Smooth muscle cell (in vitro differentiated cells): ENCODE measurements around the gene SLC16A2. TPM values are rescaled to one million over a fixed set of nuclear protein-coding genes. Genes with fewer than 3 reads are reported as not detected.
A peak's percentile ranks its signal among the peaks of the same experiment; 100 is the strongest.

Source experiments
- DNase-seq: peaks from one replicate; lab custom pipeline; 2025; ENCODE audit not compliant: unreplicated experiment; lab: John Stamatoyannopoulos, UW
- H2AFZ ChIP-seq: fragments of 200-600 bp; sonication (generic); 2 replicates; pipeline ENCODE4 v1.6.0; 2016; ENCODE audit warnings: antibody characterized with exemption, low read depth, mild to moderate bottlenecking
- H3F3A ChIP-seq: fragments of 200-600 bp; sonication (generic); 2 replicates; pipeline ENCODE4 v1.6.0; 2017; ENCODE audit warnings: antibody characterized with exemption, low read depth
- H3K27ac ChIP-seq: fragments of 200-600 bp; sonication (generic); 2 replicates; pipeline ENCODE4 v1.5.1; 2016; ENCODE audit warnings: low read depth, mild to moderate bottlenecking
- H3K27me3 ChIP-seq: fragments of 200-600 bp; sonication (generic); 2 replicates; pipeline ENCODE4 v1.6.1; 2016; ENCODE audit warnings: low read depth, mild to moderate bottlenecking
- H3K36me3 ChIP-seq: fragments of 200-600 bp; sonication (generic); 2 replicates; pipeline ENCODE4 v1.5.1; 2016; ENCODE audit warnings: low read depth
- H3K4me1 ChIP-seq: fragments of 200-600 bp; sonication (generic); 2 replicates; pipeline ENCODE4 v1.5.1; 2016; ENCODE audit warnings: low read depth
- H3K4me2 ChIP-seq: fragments of 200-600 bp; sonication (generic); 2 replicates; pipeline ENCODE4 v1.6.0; 2016; ENCODE audit warnings: mild to moderate bottlenecking
- H3K4me3 ChIP-seq: fragments of 200-600 bp; sonication (generic); 2 replicates; pipeline ENCODE4 v1.5.1; 2016; ENCODE audit warnings: mild to moderate bottlenecking
- H3K79me2 ChIP-seq: fragments of 200-600 bp; sonication (generic); 2 replicates; pipeline ENCODE4 v1.6.0; 2016; ENCODE audit warnings: low read depth, mild to moderate bottlenecking
- H3K9ac ChIP-seq: fragments of 200-600 bp; sonication (generic); 2 replicates; pipeline ENCODE4 v1.6.0; 2016; ENCODE audit warnings: low read depth
- H3K9me3 ChIP-seq: fragments of 200-600 bp; sonication (generic); replicated peaks from 2 replicates; pipeline ENCODE4 v1.5.1; 2016; ENCODE audit warnings: low read depth
- H4K20me1 ChIP-seq: fragments of 200-600 bp; sonication (generic); 2 replicates; pipeline ENCODE4 v1.6.0; 2016; ENCODE audit warnings: low read depth
- CTCF ChIP-seq: fragments of 200-600 bp; sonication (generic); IDR thresholded peaks from 2 replicates; pipeline ENCODE4 v1.5.1; 2017; ENCODE audit warnings: borderline replicate concordance, mild to moderate bottlenecking, antibody characterized with exemption; ENCODE audit not compliant: insufficient read depth, poor library complexity, severe bottlenecking
- WGBS: methylation state at CpG from one replicate; pipeline ENCODE4 v1.1.7; 2016; ENCODE audit warnings: low lambda C conversion rate; 5-methylcytosine and 5-hydroxymethylcytosine counted together
- polyA plus RNA-seq: library from polyadenylated mRNA; unstranded; fragments of >200 nt; fragmentation: Nextera tagmentation; extraction: Ambion mirVana; gene quantifications from 2 replicates; pipeline ENCODE4 v1.2.1, GENCODE V29; 2016
- total RNA-seq: library from RNA; depleted of rRNA; stranded (reverse); fragments of >200 nt; gene quantifications from 2 replicates; pipeline ENCODE4 v1.2.3, GENCODE V29; 2014

Gene SLC16A2
- total and polyA plus RNA-seq, 2 experiments from 2014 or later = 13.4 to 17.8 TPM

- no peaks in the 10 kb centered on the region for H3K9me3 ChIP-seq
- no peak overlapping the region for H2AFZ ChIP-seq
- no peak overlapping the region for H3K27ac ChIP-seq
- no peaks in the 10 kb centered on the region for H3K4me1 ChIP-seq
- DNase-seq = no peak
- H3K79me2 ChIP-seq = no peaks in the 10 kb centered on the region
- H3K36me3 ChIP-seq = no peaks in the 10 kb centered on the region
- no peaks in the 10 kb centered on the region for H4K20me1 ChIP-seq
- no peak overlapping the region for H3K9ac ChIP-seq
- H3K27me3 ChIP-seq = no peaks in the 10 kb centered on the region
- 78% methylated on average over 2 of the region's 2 CpGs for WGBS
- no peak overlapping the region for H3K4me3 ChIP-seq
- TF ChIP-seq CTCF = no peak
- H3K4me2 ChIP-seq = no peak overlapping the region
- H3F3A ChIP-seq = no peaks in the 10 kb centered on the region
These were observed 98.6 kb downstream of the SLC16A2 start for GRCh38 chrX:74519870-74520269.

GRCh38 chrX:74520291-74520690, 99.0 kb downstream of the SLC16A2 start:
- Histone ChIP-seq H4K20me1 (no peaks in the 10 kb centered on the region), H3K27me3 (no peaks in the 10 kb centered on the region), H3K9me3 (no peaks in the 10 kb centered on the region), H3K36me3 (no peaks in the 10 kb centered on the region), H3K79me2 (no peaks in the 10 kb centered on the region), H3K4me2 (no peak overlapping the region), H2AFZ (no peak overlapping the region), H3K9ac (no peak overlapping the region), H3K4me3 (no peak overlapping the region), H3F3A (no peaks in the 10 kb centered on the region), H3K4me1 (no peaks in the 10 kb centered on the region), H3K27ac (no peak overlapping the region)
- no peak for TF ChIP-seq CTCF
- 62% methylated on average over 3 of the region's 3 CpGs for WGBS
- DNase-seq = no peak

GRCh38 chrX:74520896-74521295, 99.6 kb downstream of the SLC16A2 start:
- Histone ChIP-seq H3K36me3 (no peaks in the 10 kb centered on the region), H4K20me1 (no peaks in the 10 kb centered on the region), H3K4me1 (no peaks in the 10 kb centered on the region), H3K9ac (no peak overlapping the region), H3K4me3 (no peak overlapping the region), H3K4me2 (no peak overlapping the region), H3K9me3 (no peaks in the 10 kb centered on the region), H3F3A (no peaks in the 10 kb centered on the region), H3K27ac (no peak overlapping the region), H3K79me2 (no peaks in the 10 kb centered on the region), H2AFZ (no peak overlapping the region), H3K27me3 (no peaks in the 10 kb centered on the region)
- DNase-seq = no peak
- no peak for TF ChIP-seq CTCF
- WGBS = 95% methylated on average over 8 of the region's 8 CpGs

- 51% methylated on average over 9 of the region's 9 CpGs for WGBS
- no peaks in the 10 kb centered on the region for H3K9me3 ChIP-seq
- no peaks in the 10 kb centered on the region for H3F3A ChIP-seq
- H4K20me1 ChIP-seq = no peaks in the 10 kb centered on the region
- no peaks in the 10 kb centered on the region for H3K27me3 ChIP-seq
- no peak overlapping the region for H3K4me2 ChIP-seq
- no peak overlapping the region for H3K4me3 ChIP-seq
- H2AFZ ChIP-seq = no peak overlapping the region
- H3K79me2 ChIP-seq = no peaks in the 10 kb centered on the region
- no peaks in the 10 kb centered on the region for H3K36me3 ChIP-seq
- no peaks in the 10 kb centered on the region for H3K4me1 ChIP-seq
- H3K9ac ChIP-seq = peak overlapping the region; percentile 39
- no peak for TF ChIP-seq CTCF
- H3K27ac ChIP-seq = peak overlapping the region; percentile 64
- no peak for DNase-seq
These were observed 100.9 kb downstream of the SLC16A2 start for GRCh38 chrX:74521961-74522751.
